Measurements from ENCODE around the gene GALNT18. TPM values are rescaled to one million over a fixed set of nuclear protein-coding genes. Genes with fewer than 3 reads are reported as not detected.

GALNT18 gene
- total and polyA plus RNA-seq, 4 donors: 2.1 to 11.0 (median 3.8) TPM

GRCh38 chr11:11422411-11423128 lies 199.2 kb downstream of the GALNT18 start (continued):
- no peak for TF ChIP-seq NR2F2 (IDR thresholded peaks at IDR 0.05)

GRCh38 chr11:11421509-11421908 lies 200.3 kb downstream of the GALNT18 start:
- Histone ChIP-seq H3K9ac (ENCODE audit: low read depth in 1 of 2, low read length in 2 of 2) (no peak overlapping the region), H3K27me3 (ENCODE audit: control insufficient read depth in 4 of 4, insufficient read depth in 4 of 4, low read length in 3 of 4) (no peaks in the 10 kb centered on the region), H3K36me3 (ENCODE audit: control insufficient read depth in 4 of 4, insufficient read depth in 3 of 4, low read depth in 1 of 4, low read length in 3 of 4) (peaks cover 0 to 7% (median 5%) of the 10 kb centered on the region in 4 donors), H3K4me3 (ENCODE audit: low read depth in 1 of 3, low read length in 3 of 3) (no peak overlapping the region), H3K4me1 (ENCODE audit: control insufficient read depth in 4 of 4, insufficient read depth in 4 of 4, low read length in 3 of 4) (peaks cover 0 to 3% (median 0%) of the 10 kb centered on the region in 4 donors), H3K27ac (ENCODE audit: low read depth in 1 of 2, low read length in 2 of 2) (no peak overlapping the region), H3K9me3 (ENCODE audit: control insufficient read depth in 4 of 4, low read length in 3 of 4) (no peaks in the 10 kb centered on the region)
- no peak for TF ChIP-seq REST (IDR thresholded peaks at IDR 0.05)
- TF ChIP-seq YY1 (IDR thresholded peaks at IDR 0.05): no peak
- TF ChIP-seq TAF1 (conservative IDR thresholded peaks at IDR 0.05): no peak
- no peak for TF ChIP-seq NR2F2 (IDR thresholded peaks at IDR 0.05)
- TF ChIP-seq ZBTB33 (IDR thresholded peaks at IDR 0.05): no peak
- no peak for TF ChIP-seq FOXA2 (IDR thresholded peaks at IDR 0.05)
- no peak for TF ChIP-seq HNF4G (IDR thresholded peaks at IDR 0.05)
- TF ChIP-seq RAD21 (IDR thresholded peaks at IDR 0.05): no peak
- no peak for TF ChIP-seq HNF4A (conservative IDR thresholded peaks at IDR 0.05)
- no peak for TF ChIP-seq CTCF (IDR thresholded peaks at IDR 0.05; ENCODE audit: low read depth, low read length, missing input control)
- TF ChIP-seq JUND (IDR thresholded peaks at IDR 0.05): no peak
- no peak for TF ChIP-seq FOXA1 (IDR thresholded peaks at IDR 0.05)
- no peak for TF ChIP-seq ATF3 (IDR thresholded peaks at IDR 0.05)
- no peak for TF ChIP-seq MAX (IDR thresholded peaks at IDR 0.05)
- TF ChIP-seq SP1 (IDR thresholded peaks at IDR 0.05): no peak
- TF ChIP-seq EGR1 (IDR thresholded peaks at IDR 0.05; ENCODE audit: low read depth in 2 of 2): no peak
- no peak for TF ChIP-seq GABPA (IDR thresholded peaks at IDR 0.05 in 1 of 2, conservative IDR thresholded peaks at IDR 0.05 in 1 of 2)
- no peak for TF ChIP-seq RXRA (IDR thresholded peaks at IDR 0.05)
- DNase-seq (ENCODE audit: low spot score): no peak
- 48% methylated on average over 2 of the region's 2 CpGs for WGBS

Measured in liver (tissue), 9 donors.